HepG2 (cell line): Measurements from ENCODE around the gene NDUFS1. TPM values are rescaled to one million over a fixed set of nuclear protein-coding genes. Genes with fewer than 3 reads are reported as not detected.

Experiments
- ATAC-seq: fragments of 200-7000 bp; cut with Tn5 transposase; 3 replicates; pipeline ENCODE4 v1.9.1; 2020; ENCODE audit warnings: mild to moderate bottlenecking, moderate library complexity
- BruUV-seq: library from RNA; stranded (reverse); fragments of 400-500 nt; replicated peaks from 2 replicates; lab custom pipeline; 2021; lab: Mats Ljungman, UMichigan
- CTCF ChIA-PET: fragments of 300-600 bp; formaldehyde crosslinking; extraction: SDS; loops from one replicate; lab custom pipeline; 2021; ENCODE audit warnings: low total read pairs, inconsistent platforms, low intra/inter-chr PET ratio; lab: Yijun Ruan, JAX
- POLR2A ChIA-PET: fragments of 350-600 bp; sonication (Branson Sonifier 250); formaldehyde crosslinking; loops from one replicate; lab custom pipeline; 2020; ENCODE audit warnings: antibody characterized with exemption, inconsistent platforms; lab: Yijun Ruan, JAX
- DNase-seq: peaks from one replicate; pipeline ENCODE4 v3.0.0-alpha.2; 2015; ENCODE audit warnings: low spot score
- FAIRE-seq: peaks from 3 replicates; lab custom pipeline; 2011; peaks lifted over from hg19 to GRCh38; lab: Jason Lieb, UNC
- H2AFZ ChIP-seq: one replicate; pipeline ENCODE4 v1.6.1; 2011; ENCODE audit warnings: low read length, inconsistent platforms
- H3K27ac ChIP-seq: fragments of 300-600 bp; 3 replicates; pipeline ENCODE4 v1.8.0; 2011; ENCODE audit warnings: mixed run types, mild to moderate bottlenecking, mixed read lengths, low read length, inconsistent platforms; ENCODE audit not compliant: insufficient read depth; ENCODE audit errors: extremely low read length
- H3K27me3 ChIP-seq, 2 experiments: fragments of 200-600 bp in 1 of 2; 2 replicates in 1 of 2; 3 replicates in 1 of 2; pipeline versions ENCODE4 v1.6.0 to v1.8.0; 2011; ENCODE audit warnings: low read length in 2 of 2, mild to moderate bottlenecking in 2 of 2, moderate library complexity in 2 of 2, inconsistent platforms in 1 of 2; ENCODE audit not compliant: insufficient read depth in 2 of 2, control insufficient read depth in 1 of 2
- H3K36me3 ChIP-seq, 2 experiments: fragments of 200-600 bp in 1 of 2; replicated peaks in 1 of 2; 2 replicates in 1 of 2; 3 replicates in 1 of 2; pipeline versions ENCODE4 v1.5.1 to v1.8.0; 2011; ENCODE audit warnings: low read length in 2 of 2, inconsistent platforms in 1 of 2; ENCODE audit not compliant: insufficient read depth in 2 of 2, control insufficient read depth in 1 of 2
- H3K4me1 ChIP-seq: 2 replicates; pipeline ENCODE4 v1.5.1; 2012; ENCODE audit warnings: low read length, inconsistent platforms; ENCODE audit not compliant: insufficient read depth
- H3K4me2 ChIP-seq: 2 replicates; pipeline ENCODE4 v1.6.0; 2011; ENCODE audit warnings: low read depth, low read length, inconsistent platforms
- H3K4me3 ChIP-seq, 3 experiments: fragments of 200-600 bp in 1 of 3; sonication (generic), shearing (Covaris generic) in 1 of 3; replicated peaks in 1 of 3; 2 replicates each; pipeline ENCODE4 v1.5.1; 2011 to 2016; ENCODE audit warnings: low read length in 3 of 3, inconsistent platforms in 2 of 3, low read depth in 2 of 3, mild to moderate bottlenecking in 2 of 3, control low read depth in 1 of 3, mixed read lengths in 1 of 3; ENCODE audit not compliant: insufficient read depth in 1 of 3
- H3K79me2 ChIP-seq: one replicate; pipeline ENCODE4 v1.6.1; 2011; ENCODE audit warnings: low read length, inconsistent platforms; ENCODE audit not compliant: insufficient read depth
- H3K9ac ChIP-seq: 2 replicates; pipeline ENCODE4 v1.6.0; 2011; ENCODE audit warnings: mild to moderate bottlenecking, low read depth, low read length, inconsistent platforms; ENCODE audit not compliant: insufficient read depth
- H3K9me3 ChIP-seq: 2 replicates; pipeline ENCODE4 v1.5.1; 2012; ENCODE audit warnings: mild to moderate bottlenecking, low read length
- H4K20me1 ChIP-seq: 2 replicates; pipeline ENCODE4 v1.6.0; 2011; ENCODE audit warnings: inconsistent platforms, mild to moderate bottlenecking, low read length, moderate library complexity; ENCODE audit not compliant: insufficient read depth
- BORCS8-MEF2B ChIP-seq: sonication (generic); formaldehyde crosslinking; IDR thresholded peaks from 2 replicates; pipeline ENCODE4 v1.8.0; 2022; ENCODE audit warnings: mild to moderate bottlenecking, missing genetic modification reagents
- CBX1 ChIP-seq: IDR thresholded peaks from one replicate; pipeline ENCODE4 v1.6.1; 2016; ENCODE audit warnings: antibody characterized with exemption, low read depth
- ISL2 ChIP-seq: sonication (generic); formaldehyde crosslinking; IDR thresholded peaks from 2 replicates; pipeline ENCODE4 v1.5.0; 2020; ENCODE audit warnings: missing genetic modification reagents
- MAFK ChIP-seq, 2 experiments: IDR thresholded peaks in 1 of 2; conservative IDR thresholded peaks in 1 of 2; 2 replicates each; pipeline ENCODE4 v1.6.1; 2011; ENCODE audit warnings: improper control_type of control experiment in 2 of 2, low read length in 2 of 2
- PAF1 ChIP-seq: IDR thresholded peaks from 2 replicates; pipeline ENCODE4 v1.6.1; 2016; ENCODE audit warnings: missing genetic modification reagents, missing compliant biosample characterization
- RBM22 ChIP-seq: fragments of 200-400 bp; formaldehyde crosslinking; optimal IDR thresholded peaks from 2 replicates; pipeline ENCODE3; 2017; ENCODE audit warnings: mild to moderate bottlenecking, low read length, moderate library complexity
- RFX5 ChIP-seq: IDR thresholded peaks from 2 replicates; pipeline ENCODE4 v1.6.1; 2011; ENCODE audit warnings: low read depth, low read length, improper control_type of control experiment
- RXRA ChIP-seq: sonication (generic); formaldehyde crosslinking; IDR thresholded peaks from 2 replicates; pipeline ENCODE4 v1.5.1; 2020; ENCODE audit warnings: missing genetic modification reagents
- SIN3B ChIP-seq: fragments of 150-350 bp; IDR thresholded peaks from 2 replicates; pipeline ENCODE4 v1.6.1; 2014; ENCODE audit warnings: low read length
- TBL1XR1 ChIP-seq: fragments of 150-350 bp; IDR thresholded peaks from 2 replicates; pipeline ENCODE4 v1.6.1; 2014; ENCODE audit warnings: borderline replicate concordance, low read length; ENCODE audit not compliant: partially characterized antibody
- TBX3 ChIP-seq: fragments of 450-650 bp; IDR thresholded peaks from 2 replicates; pipeline ENCODE4 v1.6.1; 2017; ENCODE audit warnings: antibody characterized with exemption, mild to moderate bottlenecking, inconsistent platforms, borderline replicate concordance
- TEAD3 ChIP-seq: optimal IDR thresholded peaks from 2 replicates; pipeline ENCODE3; 2016; ENCODE audit warnings: borderline replicate concordance
- ZBTB26 ChIP-seq: IDR thresholded peaks from 2 replicates; pipeline ENCODE4 v1.6.1; 2016; ENCODE audit warnings: missing compliant biosample characterization, missing genetic modification reagents, borderline replicate concordance
- ZNF251 ChIP-seq: sonication (generic); formaldehyde crosslinking; IDR thresholded peaks from 2 replicates; pipeline ENCODE4 v1.9.0; 2021; ENCODE audit warnings: mild to moderate bottlenecking, missing genetic modification reagents
- ZNF280D ChIP-seq: sonication (generic); formaldehyde crosslinking; IDR thresholded peaks from 2 replicates; pipeline ENCODE4 v1.5.1; 2020; ENCODE audit warnings: mild to moderate bottlenecking, missing genetic modification reagents
- ZNF30 ChIP-seq: sonication (generic); formaldehyde crosslinking; IDR thresholded peaks from 2 replicates; pipeline ENCODE4 v1.5.0; 2020; ENCODE audit warnings: mild to moderate bottlenecking, missing genetic modification reagents
- ZNF598 ChIP-seq: sonication (generic); formaldehyde crosslinking; IDR thresholded peaks from 2 replicates; pipeline ENCODE4 v1.5.1; 2020; ENCODE audit warnings: mild to moderate bottlenecking, missing genetic modification reagents, borderline replicate concordance
- ZNF790 ChIP-seq: sonication (generic); formaldehyde crosslinking; IDR thresholded peaks from 2 replicates; pipeline ENCODE4 v1.8.0; 2022; ENCODE audit warnings: missing genetic modification reagents, mild to moderate bottlenecking, borderline replicate concordance
- ZZZ3 ChIP-seq: sonication (generic); formaldehyde crosslinking; IDR thresholded peaks from 2 replicates; pipeline ENCODE4 v1.4.0; 2020; ENCODE audit warnings: missing genetic modification reagents, mild to moderate bottlenecking, borderline replicate concordance
- WGBS: methylation state at CpG from one replicate; pipeline ENCODE4 v1.1.6; 2017; ENCODE audit warnings: low lambda C conversion rate; 5-methylcytosine and 5-hydroxymethylcytosine counted together
- in situ Hi-C: cut with HindIII; loops from 2 replicates; pipeline ENCODE4 v1.10.0; 2017; ENCODE audit warnings: low pct_unique_long_range_greater_than_20kb; ENCODE audit not compliant: extremely low pct_ligation_motif_present
- intact Hi-C: fragments of 100-400 bp; cut with micrococcal nuclease; formaldehyde crosslinking; loops from one replicate; pipeline ENCODE4 v1.10.0; 2022; ENCODE audit not compliant: unreplicated experiment
- polyA plus RNA-seq, 8 experiments: library from polyadenylated mRNA; depleted of rRNA in 3 of 8; stranded (reverse) in 7 of 8; unstranded in 1 of 8; fragments of >200 nt; fragmentation: Illumina TruSeq in 4 of 8; extraction: Trizol in 4 of 8; gene quantifications; 2 replicates each; pipeline versions ENCODE4 v1.2.1 to v1.2.3, GENCODE V29; 2011 to 2016; ENCODE audit warnings: low read depth in 4 of 8, missing spikeins in 1 of 8, mixed read lengths in 1 of 8; ENCODE audit not compliant: insufficient read depth in 1 of 8
- total RNA-seq, 5 experiments: library from RNA; depleted of rRNA; stranded (reverse); fragments of >200 nt; fragmentation: Illumina TruSeq; extraction: Trizol; gene quantifications; 2 replicates each; pipeline ENCODE4 v1.2.3, GENCODE V29; 2016; ENCODE audit warnings: low read depth in 1 of 5

The NDUFS1 gene
- total and polyA plus RNA-seq, 2 of the 13 experiments (the other 11 are each of a cell fraction or from before 2014, with no cell fraction given), result 139 to 242 TPM

GRCh38 chr2:206201075-206201848 lies 42.0 kb upstream of the NDUFS1 start (continued):
- TF ChIP-seq MAFK (conservative IDR thresholded peaks at IDR 0.05 in 1 of 2, IDR thresholded peaks at IDR 0.05 in 1 of 2; ENCODE audit: low read length in 2 of 2), result peak in 1 of 2 experiments; percentile 46; a peak in 2 of 4 replicates
- TF ChIP-seq ZNF280D, result no peak
- no peak for TF ChIP-seq TBX3
- no peak for TF ChIP-seq RBM22
- no peak for TF ChIP-seq CBX1
- TF ChIP-seq ZBTB26 (CRISPR knock-in tag), result no peak
- TF ChIP-seq, all 625 proteins: peak for 5

- peaks cover 7% of the 10 kb centered on the region; the same call in 1 of the 2 replicates for H3K4me1 ChIP-seq
- DNase-seq, result no peak
- H4K20me1 ChIP-seq, result no peaks in the 10 kb centered on the region
- ATAC-seq, result no peak
- H3K27ac ChIP-seq, result no peak overlapping the region
- H3K79me2 ChIP-seq, result no peaks in the 10 kb centered on the region
- TF ChIP-seq ZNF598 (CRISPR knock-in tag) (no peak), ZNF790 (CRISPR knock-in tag) (no peak), PAF1 (CRISPR knock-in tag) (no peak), ZNF30 (CRISPR knock-in tag) (no peak), ISL2 (CRISPR knock-in tag) (no peak), ZNF251 (CRISPR knock-in tag) (no peak), SIN3B (no peak), BORCS8-MEF2B (no peak), RFX5 (no peak), RXRA (CRISPR knock-in tag) (no peak), TBL1XR1 (no peak), ZZZ3 (no peak), TEAD3 (no peak)
- no peak overlapping the region for H3K4me3 ChIP-seq
- H3K9ac ChIP-seq, result no peak overlapping the region
- POLR2A ChIA-PET, result no interaction called here
- H3K4me2 ChIP-seq, result no peak overlapping the region
- no TSS peak for BruUV-seq
- intact Hi-C loops, result no loop called here
- H3K9me3 ChIP-seq, result no peaks in the 10 kb centered on the region
- in situ Hi-C loops, result no loop called here
- CTCF ChIA-PET, result no interaction called here
- no peak overlapping the region for H2AFZ ChIP-seq
- 0% methylated on average over 1 of the region's 1 CpG for WGBS
- no peak for FAIRE-seq
- H3K36me3 ChIP-seq, result no peaks in the 10 kb centered on the region
- peaks cover 0 to 10% of the 10 kb centered on the region in 2 experiments; a peak in 3 of 5 replicates for H3K27me3 ChIP-seq
These were observed 39.4 kb upstream of the NDUFS1 start for GRCh38 chr2:206198677-206199076.
